GM10248 (cell line): Measurements from ENCODE around the gene CHKB.

Experiments used
- CTCF ChIA-PET: fragments of 300-600 bp; sonication (Branson Sonifier 250); formaldehyde crosslinking; extraction: SDS; loops from one replicate; lab custom pipeline; 2021; ENCODE audit warnings: antibody characterized with exemption; lab: Yijun Ruan, JAX
- POLR2A ChIA-PET: fragments of 350-650 bp; sonication (Branson Sonifier 250); formaldehyde crosslinking; extraction: SDS; loops from one replicate; lab custom pipeline; 2020; ENCODE audit warnings: antibody characterized with exemption; lab: Yijun Ruan, JAX
- DNase-seq: peaks from one replicate; pipeline ENCODE4 v3.0.0; 2012; ENCODE audit errors: extremely low spot score
- CTCF ChIP-seq: IDR thresholded peaks from 2 replicates; pipeline ENCODE4 v1.5.1; 2012; ENCODE audit warnings: mild to moderate bottlenecking, low read depth; ENCODE audit errors: extremely low read depth, missing control alignments, control extremely low read depth

CHKB gene

DNA sequence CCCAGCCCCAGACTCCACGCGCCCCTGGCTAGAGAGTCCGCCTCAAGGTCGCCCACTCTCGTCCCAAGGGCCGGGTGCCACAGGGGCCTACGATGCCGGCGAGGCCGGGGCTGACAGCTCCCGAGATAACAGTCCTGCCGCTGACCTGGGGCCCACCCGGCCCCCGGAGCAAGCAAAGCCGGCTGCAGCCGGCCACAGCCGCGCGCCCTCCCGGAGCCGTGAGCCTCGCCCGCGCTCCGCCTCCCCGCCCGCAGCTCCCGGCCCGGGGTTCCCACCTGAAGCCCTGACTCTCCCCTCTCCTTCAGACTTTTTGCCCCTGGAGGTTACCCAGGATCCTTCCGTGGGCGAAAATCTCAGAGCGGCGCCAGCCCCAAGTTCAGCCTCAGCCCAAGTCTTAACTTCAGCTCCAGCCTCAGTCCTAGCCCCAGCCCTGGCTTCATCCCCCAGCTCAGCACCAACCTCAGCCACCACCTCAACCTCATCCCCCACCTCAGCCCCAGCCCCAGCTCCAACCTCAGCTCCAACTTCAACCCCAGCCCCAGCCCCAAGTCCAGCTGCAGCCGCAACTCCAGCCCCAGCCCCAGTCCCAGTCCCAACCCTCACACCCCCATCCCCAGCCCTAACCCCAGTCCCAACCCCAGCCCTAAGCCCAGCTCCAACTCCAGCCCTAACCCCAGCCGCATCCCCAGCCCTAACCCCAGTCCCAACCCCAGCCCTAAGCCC is 35.2 kb downstream of the CHKB start:
- ChIA-PET CTCF (interaction anchor here (1.2 to 16.1 kb wide), 6 partner anchors 10 to 73 kb away, joined by 4 to 136 read pairs (median 9); partner anchors contain the start of genes SCO2, SYCE3 and TYMP), POLR2A (interaction anchor here (0.5 kb wide), 1 partner anchor 71 kb away, joined by 3 read pairs; no protein-coding TSS in a partner anchor)
- TF ChIP-seq CTCF = no peak
- DNase-seq = peak; percentile 28

- TF ChIP-seq CTCF = no peak
- POLR2A ChIA-PET = interaction anchor here (1.2 kb wide), 1 partner anchor 21 kb away, joined by 3 read pairs; the partner anchor contains the start of gene SCO2
- DNase-seq = peak; percentile 8
- CTCF ChIA-PET = interaction anchor here (1.1 to 16.1 kb wide), 6 partner anchors 11 to 20 kb away, joined by 3 to 136 read pairs (median 12); partner anchors contain the start of genes SCO2, SYCE3 and TYMP
Observed at GRCh38 chr22:50546326-50547262, 36.1 kb downstream of the CHKB start.

- peak; percentile 26 for DNase-seq
- TF ChIP-seq CTCF = no peak
- CTCF ChIA-PET = interaction anchor here (1.1 to 16.1 kb wide), 5 partner anchors 13 to 75 kb away, joined by 3 to 136 read pairs (median 6); partner anchors contain the start of genes SCO2, SYCE3 and TYMP
- POLR2A ChIA-PET = interaction anchor here (1.2 kb wide), 1 partner anchor 20 kb away, joined by 3 read pairs; the partner anchor contains the start of gene SCO2
Observed at GRCh38 chr22:50545522-50546325, 36.9 kb downstream of the CHKB start, which contains the start of gene KLHDC7B. KLHDC7B (plus strand) TSS chr22:50545899; CDS start chr22:50546244, 345 bp downstream.

GRCh38 chr22:50544746-50545253 is 37.8 kb downstream of the CHKB start:
- ChIA-PET POLR2A (no interaction called here), CTCF (interaction anchor here (1.0 to 16.1 kb wide), 4 partner anchors 11 to 76 kb away, joined by 3 to 136 read pairs (median 9); partner anchors contain the start of genes SCO2, SYCE3 and TYMP)

More at GRCh38 chr22:50544746-50545253, 37.8 kb downstream of the CHKB start:
- DNase-seq = peak; percentile 23
- no peak for TF ChIP-seq CTCF
